HG03558 (cell line): ENCODE data around the gene PRAMEF12.
"Not testable (repeated sequence)": the region's sequence is repeated elsewhere in the genome, so short reads cannot be mapped to it uniquely, and the experiment has no call there.

Source experiments
- ATAC-seq: cut with Tn5 transposase; IDR thresholded peaks from one replicate; pipeline ENCODE4 v1.9.1; 2021; ENCODE audit warnings: moderate number of reproducible peaks; ENCODE audit not compliant: unreplicated experiment; ENCODE audit errors: extremely low read depth

Gene PRAMEF12

DNA sequence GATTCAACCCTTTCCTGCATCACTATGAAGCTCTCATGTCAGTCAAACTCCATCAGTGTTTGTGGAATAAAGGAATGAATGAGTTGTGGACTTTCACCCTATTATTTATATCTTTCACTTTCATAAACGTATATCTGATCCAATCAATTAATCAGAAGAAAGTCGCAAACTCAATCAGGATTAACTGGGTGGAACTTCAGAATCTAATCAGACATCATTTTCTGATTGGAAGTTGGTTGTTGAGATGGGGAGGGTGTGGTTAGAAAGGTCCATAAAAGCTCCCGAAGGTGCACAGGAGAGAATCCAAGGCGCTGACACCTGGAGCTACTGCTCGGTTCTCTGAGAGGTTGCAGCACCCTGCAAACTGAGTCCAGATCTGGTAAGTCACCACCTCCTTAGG, at the start of gene PRAMEF12:
PRAMEF12 (plus strand) TSS at position 301 of the 400 bp plus-strand sequence. CDS start 1,130 bp downstream, outside the sequence.
- no peak for ATAC-seq

DNA sequence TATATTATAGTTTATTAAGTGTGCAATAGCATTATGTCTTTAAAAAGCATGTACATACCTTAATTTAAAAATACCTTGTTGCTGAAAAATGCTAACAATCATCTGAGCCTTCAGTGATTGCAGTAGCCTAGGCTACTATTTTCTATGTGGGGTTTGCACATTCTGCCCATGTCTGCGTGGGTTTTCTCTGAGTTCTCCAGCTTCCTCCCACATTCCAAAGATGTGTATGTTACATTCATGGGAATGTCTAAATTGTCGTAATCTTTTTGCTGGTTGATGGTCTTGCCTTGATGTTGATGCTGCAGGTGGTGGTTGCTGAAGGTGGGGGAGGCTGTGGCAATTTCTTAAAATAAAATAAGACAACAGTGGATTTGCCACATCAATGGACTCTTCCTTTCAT, 45.1 kb upstream of the PRAMEF12 start:
- no peak for ATAC-seq

DNA sequence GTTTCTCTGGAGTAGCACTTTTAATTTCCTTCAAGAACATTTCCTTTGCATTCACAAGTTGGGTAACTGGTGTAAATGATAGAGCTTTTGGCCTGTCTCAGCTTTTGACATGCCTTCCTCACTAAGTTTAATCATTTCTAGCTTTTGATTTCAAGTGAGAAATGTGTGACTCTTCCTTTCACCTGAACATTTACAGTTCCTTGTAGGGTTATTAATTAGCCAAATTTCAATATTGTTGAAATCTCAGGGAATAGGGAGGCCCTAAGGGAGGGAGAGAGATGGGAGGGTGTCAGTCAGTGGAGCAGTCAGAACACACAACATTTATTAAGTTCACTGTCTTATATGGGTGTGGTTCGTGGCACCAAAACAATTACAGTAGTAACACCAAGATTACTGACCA, 43.4 kb upstream of the PRAMEF12 start:
- ATAC-seq: no peak

DNA sequence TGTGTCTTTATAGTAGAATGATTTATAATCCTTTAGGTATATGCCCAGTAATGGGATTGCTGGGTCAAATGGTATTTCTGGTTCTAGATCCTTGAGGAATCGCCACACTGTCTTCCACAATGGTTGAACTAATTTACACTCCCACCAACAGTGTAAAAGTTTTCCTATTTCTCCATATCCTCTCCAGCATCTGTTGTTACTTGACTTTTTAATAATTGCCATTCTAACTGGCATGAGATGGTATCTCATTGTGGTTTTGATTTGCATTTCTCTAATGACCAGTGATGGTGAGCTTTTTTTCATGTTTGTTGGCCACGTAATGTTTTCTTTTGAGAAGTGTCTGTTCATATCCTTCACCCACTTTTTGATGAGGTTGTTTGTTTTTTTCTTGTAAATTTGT, 42.5 kb upstream of the PRAMEF12 start:
- not testable (repeated sequence) for ATAC-seq

DNA sequence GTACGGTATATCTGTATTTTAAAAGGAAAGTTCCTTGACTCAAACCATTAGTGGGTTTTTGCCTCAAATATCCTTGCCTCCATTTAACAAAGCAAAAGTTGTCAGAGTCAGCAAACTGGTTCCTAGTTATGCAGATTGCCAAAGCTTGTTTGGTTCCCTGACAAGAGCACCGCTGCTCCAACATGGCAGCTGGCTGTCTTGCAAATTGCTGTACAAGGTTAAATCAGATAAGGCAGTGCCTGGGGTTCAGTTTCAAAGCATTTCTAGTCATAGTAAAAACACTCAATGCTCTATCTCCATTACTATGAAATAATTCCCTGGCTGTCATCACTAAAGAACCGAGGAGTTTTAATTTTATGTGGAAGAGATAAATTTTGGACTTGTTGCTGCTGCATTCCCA, 38.9 kb upstream of the PRAMEF12 start:
- no peak for ATAC-seq

DNA sequence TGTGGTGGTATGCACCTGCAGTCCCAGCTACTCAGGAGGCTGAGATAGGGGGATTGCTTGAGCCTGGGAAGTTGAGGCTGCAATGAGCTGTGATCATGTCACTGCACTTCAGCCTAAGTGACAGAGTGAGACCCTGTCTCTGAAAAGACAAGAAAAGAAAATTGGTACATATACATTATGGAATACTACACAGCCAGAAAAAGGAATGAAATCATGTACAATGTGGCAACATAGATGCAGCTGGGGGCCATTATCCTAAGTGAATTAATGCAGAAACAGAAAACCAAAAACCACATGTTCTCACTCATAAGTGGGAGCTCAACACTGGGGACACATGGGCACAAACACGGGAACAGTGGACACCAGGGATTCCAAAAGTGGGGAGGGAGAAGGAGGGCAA, 34.6 kb upstream of the PRAMEF12 start:
- ATAC-seq: no peak

DNA sequence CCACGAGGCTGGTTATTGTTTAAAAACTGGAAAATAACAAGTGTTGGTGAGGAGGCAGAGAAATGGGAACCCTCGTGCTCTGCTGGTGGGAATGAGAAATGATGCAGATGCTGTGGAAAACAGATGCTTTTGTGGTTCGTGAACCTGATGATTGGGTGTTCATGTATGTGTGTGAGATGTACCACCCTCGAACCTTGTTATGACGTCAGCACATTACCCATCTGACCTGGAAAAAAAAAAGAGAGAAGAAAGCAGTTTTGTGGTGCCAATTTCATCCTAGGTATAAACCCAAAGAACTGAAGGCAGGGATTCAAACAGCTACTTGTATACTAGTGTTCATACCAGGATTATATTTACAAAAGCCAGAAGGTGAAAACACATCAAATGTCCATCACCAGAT, 33.9 kb upstream of the PRAMEF12 start:
- ATAC-seq: no peak

DNA sequence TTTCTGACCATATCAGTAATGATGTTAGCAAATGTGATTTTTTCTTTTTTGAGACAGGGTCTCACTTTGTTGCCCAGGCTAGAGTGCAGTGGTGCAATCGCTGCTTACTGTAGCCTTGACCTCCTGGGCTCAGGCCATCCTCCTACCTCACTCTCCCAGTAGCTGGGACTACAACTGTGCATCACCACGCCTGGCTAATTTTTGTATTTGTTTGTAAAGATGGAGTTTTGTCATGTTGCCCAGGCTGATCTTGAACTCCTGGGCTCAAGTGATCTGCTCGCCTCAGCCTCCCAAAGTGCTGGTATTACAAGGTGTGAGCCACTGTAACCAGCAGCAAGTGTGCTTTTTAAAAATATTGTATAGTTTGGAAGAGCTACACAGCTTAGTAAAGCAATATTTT, 31.6 kb upstream of the PRAMEF12 start:
- no peak for ATAC-seq

DNA sequence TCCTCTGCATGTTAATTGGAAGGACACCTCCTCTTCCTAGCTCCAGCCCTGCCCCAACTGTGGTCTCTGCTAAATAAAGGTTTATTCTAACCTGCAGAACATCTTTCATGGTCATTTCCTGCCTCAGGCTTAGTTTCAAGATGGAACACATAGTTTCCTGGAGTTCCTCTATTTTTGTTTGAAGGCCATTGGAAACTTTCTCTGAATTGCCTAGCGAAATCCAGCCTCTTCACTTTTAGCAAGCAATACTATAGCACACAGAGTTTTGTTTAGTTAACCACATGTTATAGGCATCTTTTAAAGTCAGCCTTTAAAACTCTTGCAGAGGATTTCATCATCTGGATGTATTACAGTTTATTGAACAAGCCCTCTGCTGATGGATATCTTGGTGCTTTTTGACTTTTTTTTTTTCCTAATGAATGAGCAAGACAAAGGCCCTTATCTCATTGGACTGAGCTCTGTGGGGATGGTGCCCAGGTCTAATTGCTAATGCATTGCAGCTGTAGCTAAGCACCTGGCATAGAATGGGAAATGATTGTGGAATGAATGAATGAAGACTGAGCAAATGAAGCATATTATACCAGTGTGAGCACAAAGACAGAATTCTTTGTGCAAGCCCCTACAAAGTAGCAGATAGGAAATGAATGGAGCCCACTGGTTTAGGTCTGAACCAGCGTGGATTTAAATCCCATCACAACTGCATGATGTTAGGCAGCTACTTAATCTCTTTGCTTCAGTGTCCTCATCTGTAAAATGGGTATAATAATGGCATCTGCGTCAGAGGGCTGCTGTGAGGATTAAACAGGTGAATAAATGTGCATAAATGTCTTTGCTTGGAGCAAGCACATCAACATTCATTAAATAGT, 28.2 kb upstream of the PRAMEF12 start:
- ATAC-seq: no peak

DNA sequence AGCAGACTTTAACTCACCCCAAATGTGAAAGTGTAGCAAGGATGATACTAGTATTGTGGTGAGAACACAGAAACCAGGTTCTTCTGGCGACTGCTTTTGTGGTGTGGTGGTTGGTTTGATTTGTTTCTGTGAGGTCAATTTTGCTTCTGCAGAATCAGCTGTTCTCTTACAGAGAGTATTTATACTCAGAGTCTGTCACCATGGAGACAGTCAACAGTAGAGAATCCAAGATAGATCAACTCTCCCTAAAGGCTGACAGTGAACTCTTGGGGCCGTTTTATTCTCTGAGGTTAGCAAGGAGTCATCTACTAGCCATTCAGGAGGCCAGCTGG, 27.6 kb upstream of the PRAMEF12 start, which contains the start of gene CFAP107:
CFAP107 (plus strand) TSS at position 209 of the 332 bp plus-strand sequence. CDS start 231 bp downstream, outside the sequence.
- ATAC-seq: no peak

DNA sequence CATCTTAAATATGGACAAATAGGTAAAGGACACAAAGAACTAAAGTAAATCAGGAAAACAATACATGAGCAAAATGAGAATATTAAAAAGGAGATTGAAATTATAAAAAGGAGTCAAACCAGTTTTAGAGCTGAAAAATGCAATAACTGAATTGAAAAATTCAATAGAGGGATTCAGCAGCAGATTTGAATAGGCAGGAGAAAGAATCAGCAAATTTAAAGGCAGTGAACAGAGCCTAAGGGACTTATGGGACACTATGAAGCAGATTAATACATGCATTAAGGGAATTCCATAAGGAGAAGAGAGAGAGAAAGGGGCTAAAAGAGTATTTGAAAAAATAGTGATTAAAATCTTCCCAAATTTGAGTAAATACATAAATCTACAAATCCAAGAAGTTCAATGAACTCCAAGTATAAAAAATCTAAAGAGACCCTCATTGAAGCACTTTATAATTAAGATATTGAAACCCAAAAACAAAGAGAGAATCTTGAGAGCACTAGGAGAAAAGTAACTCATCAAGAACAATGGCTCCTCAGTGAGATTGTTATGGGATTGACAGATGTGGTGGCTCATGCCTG, 24.7 kb upstream of the PRAMEF12 start:
- ATAC-seq: no peak

DNA sequence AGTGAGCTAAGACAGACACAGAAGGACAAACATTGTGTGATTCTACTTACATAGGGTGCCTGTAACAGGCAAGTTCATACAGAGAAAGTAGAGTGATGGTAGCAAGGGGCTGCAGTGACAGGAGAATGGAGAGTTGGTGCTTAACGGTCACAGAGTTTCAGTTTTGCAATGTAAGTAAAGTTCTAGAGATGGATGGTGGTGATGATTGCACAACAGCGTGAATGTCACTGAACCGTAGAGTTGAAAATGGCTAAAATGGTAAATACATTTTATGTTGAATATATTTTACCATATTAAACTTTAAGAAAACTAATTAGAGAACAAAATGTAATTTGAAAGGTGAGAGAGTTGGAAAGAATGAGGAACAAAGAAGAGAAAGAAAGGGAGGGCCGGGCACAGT, 18.8 kb upstream of the PRAMEF12 start:
- ATAC-seq: no peak

DNA sequence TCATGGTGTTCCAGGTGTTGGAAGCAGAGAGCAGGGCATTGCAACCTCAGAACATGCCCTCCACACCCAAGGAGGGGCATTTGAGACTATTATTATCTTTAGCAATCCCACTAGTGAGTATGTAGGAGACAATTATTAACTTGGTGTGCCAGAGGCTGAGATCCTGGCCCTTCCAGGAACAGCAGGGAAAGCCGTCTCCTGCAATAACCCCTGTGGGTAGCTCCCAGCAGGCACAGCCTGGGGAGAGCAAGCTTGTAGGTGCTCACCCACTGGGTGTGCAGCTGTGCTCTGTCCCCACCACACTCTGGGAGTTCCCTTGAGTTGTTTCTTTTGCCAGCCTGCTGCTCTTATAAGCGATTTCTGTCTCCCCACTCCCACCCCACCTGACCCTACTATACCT, 17.3 kb upstream of the PRAMEF12 start:
- no peak for ATAC-seq

DNA sequence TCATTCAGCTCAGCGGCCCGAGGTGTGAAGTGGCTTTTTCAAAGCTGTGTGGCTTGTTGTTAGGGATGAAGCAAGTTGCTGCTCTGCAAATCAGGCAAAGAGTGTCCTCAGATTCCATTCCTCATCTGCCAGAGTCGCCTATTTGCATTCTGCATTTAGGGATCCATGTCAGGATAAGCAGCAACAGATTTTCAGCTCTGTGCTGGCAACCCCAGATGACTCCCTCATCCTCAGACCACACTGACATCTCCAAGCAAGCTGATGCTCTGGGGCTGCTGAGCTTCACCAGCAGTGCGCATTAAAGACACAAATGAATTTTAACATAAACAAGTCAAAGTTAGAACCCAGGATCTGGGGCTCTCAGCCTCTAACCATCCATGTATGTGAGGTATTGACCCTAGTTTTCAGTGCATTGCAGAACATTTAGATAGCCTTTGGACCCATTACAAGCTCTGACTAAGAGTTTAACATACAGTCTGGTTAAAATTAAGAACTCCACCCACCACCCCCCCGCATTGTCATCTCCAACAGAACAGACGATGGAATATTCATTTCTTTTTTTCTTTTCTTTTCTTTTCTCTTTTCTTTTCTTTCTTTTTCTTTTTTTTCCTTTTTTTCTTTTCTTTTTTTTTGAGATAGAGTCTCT, 16.6 kb upstream of the PRAMEF12 start:
- no peak for ATAC-seq

DNA sequence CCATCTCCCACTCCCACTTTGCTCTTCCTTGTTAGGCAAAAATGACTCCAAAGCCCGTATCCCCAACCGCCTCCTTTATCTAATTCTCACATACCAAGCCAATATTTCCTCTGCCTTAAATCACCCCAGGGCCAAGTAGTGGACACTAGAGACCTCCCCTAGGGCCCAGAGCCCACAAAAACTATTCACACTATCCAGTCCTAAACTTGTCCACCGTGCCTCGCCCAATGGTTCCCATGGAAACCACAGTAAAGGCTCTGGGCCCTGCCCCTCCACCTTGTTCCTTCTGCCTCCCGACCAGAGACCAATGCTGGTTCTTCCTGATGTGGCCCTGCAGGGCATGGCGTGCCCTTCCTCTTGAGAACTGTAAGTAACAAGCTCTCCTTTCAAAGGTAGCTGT, 15.7 kb upstream of the PRAMEF12 start:
- ATAC-seq: no peak

DNA sequence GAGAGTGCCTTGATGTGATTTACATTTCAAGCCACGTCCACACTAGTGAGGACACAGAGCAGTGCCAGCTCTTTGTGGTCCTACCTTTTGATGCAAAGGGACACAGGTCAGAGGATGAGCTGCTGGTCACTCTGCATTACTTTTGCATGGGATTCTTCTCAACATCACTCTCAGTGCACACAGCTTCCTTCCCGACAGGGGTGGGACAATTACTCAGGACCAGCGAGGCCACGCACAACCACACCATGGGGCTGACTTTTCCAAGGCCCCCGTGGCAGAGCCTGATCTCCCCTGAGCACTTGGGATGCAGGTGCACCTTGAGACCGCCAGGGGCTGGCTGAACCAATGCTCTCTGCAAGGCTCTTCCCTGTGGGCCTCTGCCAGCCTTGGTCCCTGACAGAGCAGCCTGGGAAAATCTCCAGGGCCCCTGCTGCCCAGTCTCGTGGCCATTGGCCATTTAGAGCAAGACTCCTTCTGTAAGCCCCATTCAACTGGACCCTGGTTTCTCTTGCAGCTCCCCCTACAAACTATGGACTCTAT, 13.2 kb upstream of the PRAMEF12 start:
- ATAC-seq: no peak

DNA sequence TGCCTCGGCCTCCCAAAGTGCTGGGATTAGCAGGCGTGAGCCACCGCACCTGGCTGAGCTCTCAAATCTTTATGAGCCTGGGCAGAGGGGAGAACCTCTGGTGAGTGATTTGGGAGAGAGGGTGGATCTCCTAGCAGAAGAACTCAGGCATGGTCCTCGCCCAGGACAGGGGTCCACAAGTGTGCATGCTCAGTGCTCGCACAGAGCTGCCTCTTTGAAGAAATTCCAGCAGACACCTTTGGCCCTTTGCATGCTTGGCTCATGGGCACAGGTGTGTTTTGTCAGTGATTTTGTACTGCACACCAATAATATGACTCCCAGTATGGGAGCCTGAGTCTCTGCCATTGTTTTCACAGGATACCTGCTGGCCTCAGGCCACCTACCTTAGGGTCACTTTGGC, 11.8 kb upstream of the PRAMEF12 start:
- ATAC-seq: no peak

DNA sequence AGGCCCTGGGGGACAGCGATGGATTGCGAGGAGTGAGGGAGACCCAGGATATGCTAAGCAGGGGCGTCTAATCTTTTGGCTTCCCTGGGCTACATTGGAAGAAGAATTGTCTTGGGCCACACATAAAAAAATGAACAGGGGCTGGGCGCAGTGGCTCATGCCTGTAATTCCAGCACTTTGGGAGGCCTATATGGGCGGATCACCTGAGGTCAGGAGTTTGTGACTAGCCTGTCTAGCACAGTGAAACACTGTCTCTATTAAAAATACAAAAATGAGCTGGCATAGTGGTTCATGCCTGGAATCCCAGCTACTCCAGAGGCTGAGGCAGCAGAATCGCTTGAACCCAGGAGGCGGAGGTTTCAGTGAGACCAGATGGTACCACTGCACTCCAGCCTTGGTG, 10.8 kb upstream of the PRAMEF12 start:
- no peak for ATAC-seq

DNA sequence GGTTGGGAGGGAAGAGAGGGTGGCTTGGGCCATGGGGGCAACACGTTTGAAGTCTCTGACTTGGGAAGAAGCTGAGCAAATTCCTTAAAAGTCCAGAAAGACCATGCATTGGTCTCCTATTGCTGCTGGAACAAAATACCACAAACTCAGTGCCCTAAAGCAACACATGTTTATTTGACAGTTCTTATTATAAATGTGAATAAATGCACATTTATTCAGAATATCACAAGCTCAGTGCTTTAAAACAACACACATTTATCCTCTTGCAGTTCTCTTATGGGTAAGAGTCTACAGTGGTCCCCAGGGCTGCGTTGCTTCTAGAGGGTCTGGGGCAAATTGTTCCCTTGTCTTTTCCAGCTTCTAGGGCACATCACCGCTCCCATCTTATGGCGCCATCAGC, 10.1 kb upstream of the PRAMEF12 start:
- ATAC-seq: no peak

DNA sequence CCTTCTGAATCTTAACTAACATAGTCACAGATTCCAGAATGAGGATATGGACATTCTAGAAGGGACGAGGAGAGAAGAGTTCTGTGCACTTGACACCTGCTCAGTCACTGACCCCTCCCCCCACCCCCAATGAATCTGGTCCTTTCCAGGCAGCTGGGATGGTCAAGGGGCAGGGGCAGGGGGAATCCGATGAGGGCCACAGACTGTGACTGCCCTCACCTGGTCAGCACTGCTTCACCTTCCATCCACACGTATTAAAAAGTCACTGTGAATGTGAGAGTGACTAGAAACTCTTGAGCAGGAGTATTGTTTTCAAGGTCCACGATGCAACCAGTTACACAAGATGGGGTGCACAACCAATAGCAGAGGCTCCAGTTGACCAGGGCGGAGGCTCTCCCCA, 9.5 kb upstream of the PRAMEF12 start:
- no peak for ATAC-seq

DNA sequence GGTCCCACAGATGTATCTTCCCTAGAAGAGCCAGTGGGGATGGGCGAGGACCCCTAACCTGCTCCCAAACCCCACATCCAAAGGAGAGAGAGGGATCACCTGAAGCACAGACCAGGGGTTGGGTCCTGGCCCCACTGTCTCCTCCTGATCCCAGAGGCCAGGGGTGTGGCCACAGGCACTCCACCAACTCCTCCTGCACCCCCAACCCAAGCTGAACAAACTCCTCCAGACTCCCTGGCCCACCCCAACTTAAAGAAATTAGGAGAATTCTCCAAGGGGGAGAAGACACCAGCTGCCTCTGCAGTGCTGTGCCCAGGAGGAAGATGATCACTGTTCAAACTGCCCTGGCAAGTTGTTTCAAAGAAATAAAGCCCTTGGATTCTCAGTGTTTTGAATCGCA, 4.5 kb upstream of the PRAMEF12 start:
- no peak for ATAC-seq
